Activated naive CD8-positive, alpha-beta T cell treated with anti-CD3 and anti-CD28 coated beads, Interleukin-2, amount 50 U/mL, for 24 hours (primary cell): ENCODE results near the gene MACROD2.

Source experiments
- ATAC-seq: fragments of 150-1000 bp; cut with Tn5 transposase; one replicate; pipeline ENCODE4 v1.10.0; 2021
- DNase-seq: peaks from one replicate; pipeline ENCODE4 v3.0.0; 2021
- H3K27ac Mint-ChIP-seq: one replicate; pipeline ENCODE4 v1.8.0; 2021; ENCODE audit warnings: mild to moderate bottlenecking, mixed read lengths
- H3K27me3 Mint-ChIP-seq: one replicate; pipeline ENCODE4 v1.8.0; 2021; ENCODE audit warnings: mixed read lengths
- H3K36me3 Mint-ChIP-seq: one replicate; pipeline ENCODE4 v1.8.0; 2021; ENCODE audit warnings: low read depth, mixed read lengths
- H3K4me1 Mint-ChIP-seq: one replicate; pipeline ENCODE4 v1.8.0; 2021; ENCODE audit warnings: mixed read lengths
- H3K4me3 Mint-ChIP-seq: one replicate; pipeline ENCODE4 v1.8.0; 2021; ENCODE audit warnings: mild to moderate bottlenecking, moderate library complexity, mixed read lengths
- H3K9me3 Mint-ChIP-seq: one replicate; pipeline ENCODE4 v1.8.0; 2021; ENCODE audit warnings: mixed read lengths

MACROD2 gene

GRCh38 chr20:14385176-14385740, 389.9 kb downstream of the MACROD2 start:
- Mint-ChIP-seq H3K36me3 (no peaks in the 10 kb centered on the region), H3K27ac (no peak overlapping the region)

GRCh38 chr20:14386726-14387125, 391.4 kb downstream of the MACROD2 start:
- Mint-ChIP-seq H3K4me1 (no peaks in the 10 kb centered on the region), H3K9me3 (peaks cover 23% of the 10 kb centered on the region), H3K36me3 (no peaks in the 10 kb centered on the region), H3K27me3 (no peaks in the 10 kb centered on the region), H3K4me3 (no peak overlapping the region), H3K27ac (no peak overlapping the region)
- DNase-seq (no peak), ATAC-seq (no peak)

More at GRCh38 chr20:14385176-14385740, 389.9 kb downstream of the MACROD2 start:
- Mint-ChIP-seq H3K4me3 (no peak overlapping the region), H3K9me3 (peaks cover 19% of the 10 kb centered on the region), H3K27me3 (no peaks in the 10 kb centered on the region), H3K4me1 (no peaks in the 10 kb centered on the region)
- ATAC-seq (no peak), DNase-seq (no peak)

DNA sequence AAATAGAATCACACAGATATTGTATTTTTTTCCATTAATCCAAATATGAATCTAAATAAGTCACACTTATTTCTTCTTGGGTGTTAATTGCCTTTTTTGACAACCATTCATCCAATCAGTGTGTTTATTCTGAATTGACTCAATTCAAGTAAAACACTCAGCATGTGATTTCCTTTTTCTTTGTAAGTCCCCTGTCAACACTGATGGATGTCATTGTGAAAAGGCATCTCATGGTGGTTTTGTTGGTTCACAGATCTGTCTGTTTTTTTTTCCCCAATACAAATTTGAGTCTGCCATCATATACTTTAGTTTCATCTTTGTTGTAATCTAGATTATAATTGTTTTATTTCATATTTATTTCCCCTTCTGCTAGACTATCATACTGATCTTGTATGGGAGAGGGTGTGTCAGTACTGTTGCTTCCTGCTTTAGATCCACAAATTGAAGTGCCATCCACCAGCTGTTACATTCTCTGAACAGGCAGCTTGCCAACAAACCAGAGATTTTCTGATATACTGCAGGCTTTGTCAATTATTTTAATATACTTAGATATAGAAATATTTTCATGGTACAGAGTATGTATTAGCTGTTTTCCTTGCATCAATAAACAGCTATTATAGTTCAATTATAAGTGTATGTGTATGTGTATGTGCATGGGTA, 406.3 kb downstream of the MACROD2 start:
- H3K9me3 Mint-ChIP-seq = peaks cover 15% of the 10 kb centered on the region
- no peak overlapping the region for H3K4me3 Mint-ChIP-seq

DNA sequence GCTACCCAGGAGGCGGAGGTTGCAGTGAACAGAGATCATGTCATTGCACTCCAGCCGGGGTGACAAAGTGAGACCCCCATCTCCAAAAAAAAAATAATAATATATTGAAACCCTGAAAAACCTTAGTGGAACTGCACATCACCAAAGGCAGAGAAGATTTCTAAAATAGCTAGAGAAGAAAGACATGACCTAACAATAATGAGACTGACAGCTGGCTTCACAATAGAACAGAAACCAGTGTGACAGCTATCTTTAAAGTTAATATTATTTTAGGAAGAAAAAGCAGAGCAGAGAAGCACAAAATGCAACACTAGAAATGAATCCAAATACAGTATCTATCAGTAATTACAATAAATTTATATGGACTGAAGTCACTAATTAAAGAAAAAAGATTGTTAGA, 409.2 kb downstream of the MACROD2 start:
- Mint-ChIP-seq H3K27ac (no peak overlapping the region), H3K4me1 (no peaks in the 10 kb centered on the region), H3K27me3 (no peaks in the 10 kb centered on the region), H3K4me3 (no peak overlapping the region), H3K9me3 (peaks cover 19% of the 10 kb centered on the region), H3K36me3 (no peaks in the 10 kb centered on the region)
- ATAC-seq (no peak), DNase-seq (no peak)

More for the DNA sequence above, 406.3 kb downstream of the MACROD2 start:
- DNase-seq (no peak), ATAC-seq (no peak)
- Mint-ChIP-seq H3K4me1 (no peaks in the 10 kb centered on the region), H3K27me3 (no peaks in the 10 kb centered on the region), H3K27ac (no peak overlapping the region), H3K36me3 (no peaks in the 10 kb centered on the region)

DNA sequence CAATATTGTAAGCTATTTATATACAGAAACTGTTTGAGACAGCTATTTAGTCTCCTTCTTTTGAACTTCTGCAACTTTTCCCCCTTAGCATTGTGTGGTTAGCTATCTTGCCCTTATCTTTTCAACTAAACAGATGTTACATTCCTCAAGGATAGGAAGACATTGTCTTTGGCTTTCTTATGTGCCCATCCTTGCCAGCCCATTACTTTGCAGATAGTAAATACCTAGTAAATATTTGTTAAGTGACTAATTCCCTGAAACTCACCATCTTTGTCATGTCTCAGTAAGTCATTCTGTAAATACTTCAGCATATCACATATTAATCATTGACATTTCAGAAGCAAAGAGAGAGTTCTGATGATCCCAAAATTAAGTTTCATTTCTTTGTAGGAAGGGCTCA, 411.2 kb downstream of the MACROD2 start:
- no peaks in the 10 kb centered on the region for H3K4me1 Mint-ChIP-seq
- ATAC-seq = no peak
- no peak overlapping the region for H3K27ac Mint-ChIP-seq
- no peaks in the 10 kb centered on the region for H3K27me3 Mint-ChIP-seq
- H3K36me3 Mint-ChIP-seq = no peaks in the 10 kb centered on the region
- no peak for DNase-seq
- H3K4me3 Mint-ChIP-seq = no peak overlapping the region
- H3K9me3 Mint-ChIP-seq = peaks cover 9% of the 10 kb centered on the region

DNA sequence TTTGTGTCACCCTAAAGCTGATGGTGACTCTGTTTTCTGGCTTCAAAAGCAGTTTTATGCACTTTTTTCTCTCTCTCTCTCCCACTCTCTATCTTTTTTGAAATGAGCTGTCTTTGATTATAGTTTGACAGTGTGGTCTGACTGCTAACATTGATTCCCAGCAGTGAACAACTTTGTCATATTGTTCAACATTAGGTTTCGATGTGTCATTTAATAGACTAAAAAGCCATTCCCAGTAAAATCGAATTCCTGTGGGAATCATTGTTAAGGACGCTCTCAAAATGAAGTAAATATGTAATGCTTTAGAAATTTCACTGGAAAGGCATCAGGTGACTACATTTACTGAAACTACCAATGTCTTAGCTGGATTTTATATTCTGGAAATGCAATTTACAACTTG, 412.0 kb downstream of the MACROD2 start:
- peaks cover 16% of the 10 kb centered on the region for H3K9me3 Mint-ChIP-seq
- H3K27me3 Mint-ChIP-seq = no peaks in the 10 kb centered on the region
- no peak overlapping the region for H3K4me3 Mint-ChIP-seq
- ATAC-seq = no peak
- H3K27ac Mint-ChIP-seq = no peak overlapping the region
- H3K4me1 Mint-ChIP-seq = no peaks in the 10 kb centered on the region
- no peaks in the 10 kb centered on the region for H3K36me3 Mint-ChIP-seq
- DNase-seq = no peak

DNA sequence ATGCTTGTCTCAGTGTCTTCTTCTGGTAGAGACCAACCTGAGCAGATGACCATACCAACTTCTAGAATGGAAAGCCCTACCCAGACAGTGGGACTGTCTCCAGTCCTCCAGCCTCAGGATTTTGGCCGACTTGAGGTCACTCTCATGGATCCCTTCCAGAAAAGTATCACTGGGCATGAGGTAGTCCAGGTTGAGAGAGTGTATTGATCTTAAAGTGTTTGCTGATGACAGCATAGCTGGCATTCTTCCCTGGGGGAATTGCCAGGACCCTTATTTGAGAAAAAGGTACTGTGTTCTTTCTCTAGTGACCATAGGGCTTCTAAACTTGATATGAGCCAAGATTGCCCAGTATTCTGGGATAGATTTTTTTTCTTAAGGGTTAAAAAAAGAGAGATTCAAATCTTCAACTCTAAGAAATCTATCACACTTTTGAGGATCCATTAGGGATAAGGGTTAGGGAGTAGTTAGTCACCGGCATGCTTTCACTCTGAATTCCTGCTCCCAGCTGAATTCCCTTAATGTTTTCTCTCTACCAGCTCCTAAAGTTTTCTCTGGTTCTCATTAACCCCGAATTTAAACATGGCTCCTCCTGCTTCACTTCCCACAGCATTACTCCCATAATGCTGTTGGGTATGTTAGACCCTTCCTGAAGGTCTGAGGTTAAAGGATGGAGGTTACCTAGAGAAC, 415.7 kb downstream of the MACROD2 start:
- Mint-ChIP-seq H3K36me3 (no peaks in the 10 kb centered on the region), H3K27ac (no peak overlapping the region), H3K9me3 (peaks cover 23% of the 10 kb centered on the region), H3K4me3 (no peak overlapping the region), H3K27me3 (no peaks in the 10 kb centered on the region), H3K4me1 (no peaks in the 10 kb centered on the region)
- ATAC-seq = no peak
- no peak for DNase-seq

- no peak overlapping the region for H3K27ac Mint-ChIP-seq
- H3K9me3 Mint-ChIP-seq = peaks cover 29% of the 10 kb centered on the region
- H3K4me1 Mint-ChIP-seq = no peaks in the 10 kb centered on the region
- no peak for DNase-seq
- ATAC-seq = no peak
- no peaks in the 10 kb centered on the region for H3K36me3 Mint-ChIP-seq
- H3K27me3 Mint-ChIP-seq = no peaks in the 10 kb centered on the region
- H3K4me3 Mint-ChIP-seq = no peak overlapping the region
Observed at GRCh38 chr20:14412065-14412681, 416.9 kb downstream of the MACROD2 start.

DNA sequence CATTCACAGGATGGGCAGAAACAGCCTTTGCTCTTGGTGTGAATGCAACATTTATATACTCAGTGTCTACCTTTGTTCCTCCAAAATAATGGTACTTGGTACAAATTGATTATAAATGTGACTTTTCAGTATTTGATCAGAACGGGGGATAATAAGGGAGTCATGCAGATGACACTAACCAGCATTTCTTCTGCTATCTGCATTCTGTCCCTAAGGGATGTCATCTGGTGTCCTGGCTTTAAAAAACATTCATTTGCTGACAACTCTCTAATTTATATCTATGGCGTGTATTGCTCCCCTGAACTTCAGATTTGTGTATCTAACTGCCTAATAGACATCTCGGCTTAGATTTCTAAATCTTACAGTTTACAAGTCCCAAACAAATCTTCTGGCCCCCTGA, 418.5 kb downstream of the MACROD2 start:
- Mint-ChIP-seq H3K4me1 (no peaks in the 10 kb centered on the region), H3K27me3 (no peaks in the 10 kb centered on the region), H3K27ac (no peak overlapping the region), H3K4me3 (no peak overlapping the region), H3K36me3 (no peaks in the 10 kb centered on the region), H3K9me3 (peaks cover 24% of the 10 kb centered on the region)
- no peak for DNase-seq
- no peak for ATAC-seq

DNA sequence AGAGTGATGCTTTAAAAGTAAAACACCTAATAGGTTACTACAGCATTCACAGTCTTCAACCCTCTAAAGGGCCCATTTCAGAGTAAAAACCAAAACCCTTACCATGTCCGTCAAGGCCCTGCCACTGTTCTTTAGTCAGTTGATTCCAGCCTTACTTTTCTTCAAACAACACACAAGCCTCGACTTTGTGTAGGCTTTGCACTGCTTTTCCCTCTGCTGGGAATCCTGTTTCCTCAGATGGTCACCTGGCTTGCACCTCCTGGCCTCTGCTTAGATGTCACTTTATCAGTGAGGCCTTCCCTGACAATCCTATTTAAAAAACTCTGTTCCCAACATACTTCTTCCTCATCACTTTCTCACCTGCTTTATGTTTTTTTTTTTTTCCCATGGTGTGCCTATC, 419.2 kb downstream of the MACROD2 start:
- H3K27ac Mint-ChIP-seq = no peak overlapping the region
- H3K27me3 Mint-ChIP-seq = no peaks in the 10 kb centered on the region
- H3K4me3 Mint-ChIP-seq = no peak overlapping the region
- ATAC-seq = no peak
- no peaks in the 10 kb centered on the region for H3K36me3 Mint-ChIP-seq
- DNase-seq = no peak
- H3K4me1 Mint-ChIP-seq = no peaks in the 10 kb centered on the region
- H3K9me3 Mint-ChIP-seq = peaks cover 21% of the 10 kb centered on the region

GRCh38 chr20:14415467-14415866, 420.2 kb downstream of the MACROD2 start:
- H3K9me3 Mint-ChIP-seq = peaks cover 21% of the 10 kb centered on the region
- DNase-seq = no peak
- no peak overlapping the region for H3K27ac Mint-ChIP-seq
- no peaks in the 10 kb centered on the region for H3K36me3 Mint-ChIP-seq
- no peak for ATAC-seq
- H3K4me3 Mint-ChIP-seq = no peak overlapping the region
- no peaks in the 10 kb centered on the region for H3K27me3 Mint-ChIP-seq
- no peaks in the 10 kb centered on the region for H3K4me1 Mint-ChIP-seq

- no peaks in the 10 kb centered on the region for H3K4me1 Mint-ChIP-seq
- H3K4me3 Mint-ChIP-seq = no peak overlapping the region
- H3K27me3 Mint-ChIP-seq = no peaks in the 10 kb centered on the region
- no peak overlapping the region for H3K27ac Mint-ChIP-seq
- H3K9me3 Mint-ChIP-seq = peaks cover 18% of the 10 kb centered on the region
- H3K36me3 Mint-ChIP-seq = no peaks in the 10 kb centered on the region
- DNase-seq (no peak), ATAC-seq (no peak)
Observed at GRCh38 chr20:14418376-14418775, 423.1 kb downstream of the MACROD2 start.

- Mint-ChIP-seq H3K4me1 (no peaks in the 10 kb centered on the region), H3K27ac (no peak overlapping the region), H3K4me3 (no peak overlapping the region), H3K27me3 (no peaks in the 10 kb centered on the region), H3K9me3 (peaks cover 9% of the 10 kb centered on the region), H3K36me3 (no peaks in the 10 kb centered on the region)
- no peak for ATAC-seq
- DNase-seq = no peak
Observed at GRCh38 chr20:14422892-14423291, 427.6 kb downstream of the MACROD2 start.

- DNase-seq (no peak), ATAC-seq (no peak)
- Mint-ChIP-seq H3K4me1 (no peaks in the 10 kb centered on the region), H3K4me3 (no peak overlapping the region), H3K27me3 (no peaks in the 10 kb centered on the region), H3K36me3 (no peaks in the 10 kb centered on the region), H3K27ac (no peak overlapping the region), H3K9me3 (peaks cover 11% of the 10 kb centered on the region)
Observed at GRCh38 chr20:14431568-14431967, 436.3 kb downstream of the MACROD2 start.

DNA sequence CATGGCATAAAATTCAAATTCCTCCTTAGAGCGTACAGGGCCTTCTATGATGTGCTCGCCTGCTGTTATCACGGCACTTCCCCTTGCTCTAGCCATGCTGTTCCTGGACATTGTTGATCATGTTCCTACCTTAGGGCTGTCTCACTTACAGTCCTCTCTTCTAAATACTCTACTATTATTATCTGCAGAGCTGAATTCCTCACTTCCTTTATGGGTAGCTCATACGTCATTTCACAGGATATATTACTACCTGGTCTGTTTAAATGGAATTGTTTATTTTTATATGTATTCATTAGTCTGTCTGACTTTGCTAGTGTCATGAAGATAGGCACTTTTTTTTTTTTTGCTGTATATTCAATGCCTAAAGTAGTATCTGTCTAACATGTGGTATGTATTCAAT, 436.8 kb downstream of the MACROD2 start:
- H3K4me3 Mint-ChIP-seq = no peak overlapping the region
- no peak for DNase-seq

More for the DNA sequence above, 436.8 kb downstream of the MACROD2 start:
- H3K36me3 Mint-ChIP-seq = no peaks in the 10 kb centered on the region
- no peaks in the 10 kb centered on the region for H3K4me1 Mint-ChIP-seq
- no peak for ATAC-seq
- H3K27me3 Mint-ChIP-seq = no peaks in the 10 kb centered on the region
- H3K27ac Mint-ChIP-seq = no peak overlapping the region
- H3K9me3 Mint-ChIP-seq = peaks cover 11% of the 10 kb centered on the region
